Large intestine (tissue), 12 donors: ENCODE results near the gene TSHB. TPM values are rescaled to one million over a fixed set of nuclear protein-coding genes. Genes with fewer than 3 reads are reported as not detected.
A peak's percentile ranks its signal among the peaks of the same experiment; 100 is the strongest.
"Not testable (repeated sequence)": the region's sequence is repeated elsewhere in the genome, so short reads cannot be mapped to it uniquely, and the experiment has no call there.

Experiments used
- DNase-seq, 2 donors: peaks; one replicate each; pipeline versions ENCODE4 v3.0.0 to v3.0.0-alpha.2; 2013
- H3K27ac ChIP-seq: one replicate; pipeline ENCODE4 v1.5.1; 2013; ENCODE audit warnings: low read length
- H3K27me3 ChIP-seq: 2 replicates; pipeline ENCODE4 v1.6.1; 2013; ENCODE audit warnings: low read length; ENCODE audit not compliant: control insufficient read depth, insufficient read depth
- H3K36me3 ChIP-seq: 2 replicates; pipeline ENCODE4 v1.6.1; 2013; ENCODE audit warnings: low read length; ENCODE audit not compliant: control insufficient read depth, insufficient read depth
- H3K4me1 ChIP-seq: one replicate; pipeline ENCODE4 v1.6.1; 2013; ENCODE audit warnings: low read length; ENCODE audit not compliant: control insufficient read depth, insufficient read depth
- H3K4me3 ChIP-seq: one replicate; pipeline ENCODE4 v1.5.1; 2013; ENCODE audit warnings: low read length
- H3K9me3 ChIP-seq: one replicate; pipeline ENCODE4 v1.6.1; 2013; ENCODE audit warnings: mild to moderate bottlenecking, low read depth, low read length, moderate library complexity; ENCODE audit not compliant: control insufficient read depth
- WGBS: methylation state at CpG from one replicate; pipeline ENCODE4 v1.1.5; 2013; ENCODE audit warnings: low lambda C conversion rate; ENCODE audit not compliant: insufficient coverage; 5-methylcytosine and 5-hydroxymethylcytosine counted together
- long read RNA-seq, 11 donors: transcript quantifications; one replicate each; lab custom pipeline, GENCODE V29; 2026
- polyA plus RNA-seq: library from polyadenylated mRNA; unstranded; fragments of 120-200 nt; gene quantifications from one replicate; pipeline ENCODE4 v1.2.1, GENCODE V29; 2013

Gene TSHB
- not detected for polyA plus RNA-seq
- long read RNA-seq, donor 1: 0 reads
- long read RNA-seq, donor 2: 0 reads
- long read RNA-seq, donor 3: 0 reads
- long read RNA-seq, donor 4: 0 reads
- long read RNA-seq, donor 5: 0 reads
- long read RNA-seq, donor 6: 0 reads
- long read RNA-seq, donor 7: 0 reads
- long read RNA-seq, donor 8: 0 reads
- long read RNA-seq, donor 9: 0 reads
- long read RNA-seq, donor 10: 0 reads
- long read RNA-seq, donor 11: 0 reads

GRCh38 chr1:115029526-115029925 is at the start of gene TSHB:
Gene TSHB, plus strand, starts transcription at chr1:115029826. Its CDS starts 3,537 bp downstream, at chr1:115033363.
- H3K4me3 ChIP-seq: no peak within 1 kb of the TSS
- H3K36me3 ChIP-seq: no peaks in the 10 kb centered on the region
- H3K4me1 ChIP-seq: no peaks in the 10 kb centered on the region
- H3K9me3 ChIP-seq: no peaks in the 10 kb centered on the region
- no peak for DNase-seq
- no peak within 1 kb of the TSS for H3K27ac ChIP-seq
- no peaks in the 10 kb centered on the region for H3K27me3 ChIP-seq

- no peaks in the 10 kb centered on the region for H3K36me3 ChIP-seq
- DNase-seq: no peak
- WGBS: no CpG with 5 or more reads among the region's 1 CpG
These were observed 47.4 kb upstream of the TSHB start for GRCh38 chr1:114982251-114982650.

GRCh38 chr1:114986286-114986685 is 43.3 kb upstream of the TSHB start:
- Histone ChIP-seq H3K4me1 (no peaks in the 10 kb centered on the region), H3K9me3 (peaks cover 9% of the 10 kb centered on the region), H3K27ac (no peak overlapping the region), H3K27me3 (no peaks in the 10 kb centered on the region), H3K36me3 (no peaks in the 10 kb centered on the region), H3K4me3 (no peak overlapping the region)
- no peak for DNase-seq

More at GRCh38 chr1:114982251-114982650, 47.4 kb upstream of the TSHB start:
- H3K27me3 ChIP-seq: no peaks in the 10 kb centered on the region
- no peaks in the 10 kb centered on the region for H3K4me1 ChIP-seq
- no peak overlapping the region for H3K4me3 ChIP-seq
- no peak overlapping the region for H3K27ac ChIP-seq
- H3K9me3 ChIP-seq: peaks cover 4% of the 10 kb centered on the region

- Histone ChIP-seq H3K27ac (no peak overlapping the region), H3K4me1 (no peaks in the 10 kb centered on the region), H3K9me3 (peaks cover 5% of the 10 kb centered on the region), H3K27me3 (no peaks in the 10 kb centered on the region), H3K4me3 (no peak overlapping the region), H3K36me3 (no peaks in the 10 kb centered on the region)
- no CpG with 5 or more reads among the region's 1 CpG for whole genome bisulfite sequencing
- no peak for DNase-seq
These were observed 41.5 kb upstream of the TSHB start for GRCh38 chr1:114988095-114988494.

GRCh38 chr1:114997510-114998289 is 31.9 kb upstream of the TSHB start:
- H3K27ac ChIP-seq: no peak overlapping the region
- no peak overlapping the region for H3K4me3 ChIP-seq
- H3K4me1 ChIP-seq: no peaks in the 10 kb centered on the region
- peak in 1 of 2 donors; percentile 15 for DNase-seq
- H3K9me3 ChIP-seq: no peaks in the 10 kb centered on the region
- peaks cover 4% of the 10 kb centered on the region for H3K27me3 ChIP-seq
- no peaks in the 10 kb centered on the region for H3K36me3 ChIP-seq

GRCh38 chr1:115006191-115006590 is 23.4 kb upstream of the TSHB start:
- no peak for DNase-seq
- H3K36me3 ChIP-seq: no peaks in the 10 kb centered on the region
- WGBS: no CpG with 5 or more reads among the region's 2 CpGs

GRCh38 chr1:115012006-115012405 is 17.6 kb upstream of the TSHB start:
- Histone ChIP-seq H3K4me3 (no peak overlapping the region), H3K4me1 (no peaks in the 10 kb centered on the region), H3K27ac (no peak overlapping the region)

More at GRCh38 chr1:115006191-115006590, 23.4 kb upstream of the TSHB start:
- H3K9me3 ChIP-seq: no peaks in the 10 kb centered on the region
- H3K4me1 ChIP-seq: no peaks in the 10 kb centered on the region
- H3K27me3 ChIP-seq: peaks cover 4% of the 10 kb centered on the region
- no peak overlapping the region for H3K4me3 ChIP-seq
- H3K27ac ChIP-seq: no peak overlapping the region

GRCh38 chr1:115012434-115012833 is 17.2 kb upstream of the TSHB start:
- no peak for DNase-seq
- Histone ChIP-seq H3K27ac (no peak overlapping the region), H3K4me1 (no peaks in the 10 kb centered on the region), H3K27me3 (no peaks in the 10 kb centered on the region), H3K9me3 (no peaks in the 10 kb centered on the region), H3K4me3 (no peak overlapping the region), H3K36me3 (no peaks in the 10 kb centered on the region)
- no CpG with 5 or more reads among the region's 1 CpG for WGBS

More at GRCh38 chr1:115012006-115012405, 17.6 kb upstream of the TSHB start:
- no peaks in the 10 kb centered on the region for H3K27me3 ChIP-seq
- no peaks in the 10 kb centered on the region for H3K9me3 ChIP-seq
- H3K36me3 ChIP-seq: no peaks in the 10 kb centered on the region
- peak in 1 of 2 donors; percentile 2 for DNase-seq
- 100% methylated on average over 1 of the region's 1 CpG for WGBS

- WGBS: 80% methylated on average over 1 of the region's 2 CpGs
- Histone ChIP-seq H3K36me3 (no peaks in the 10 kb centered on the region), H3K27me3 (no peaks in the 10 kb centered on the region)
These were observed 15.8 kb upstream of the TSHB start for GRCh38 chr1:115013792-115014191.

GRCh38 chr1:115019549-115019948 is 10.1 kb upstream of the TSHB start:
- DNase-seq, H3K27ac ChIP-seq, H3K27me3 ChIP-seq, H3K9me3 ChIP-seq, H3K36me3 ChIP-seq, H3K4me1 ChIP-seq, H3K4me3 ChIP-seq: not testable (repeated sequence)
- no CpG with 5 or more reads among the region's 9 CpGs for WGBS

More at GRCh38 chr1:115013792-115014191, 15.8 kb upstream of the TSHB start:
- DNase-seq: no peak
- Histone ChIP-seq H3K4me3 (no peak overlapping the region), H3K27ac (no peak overlapping the region), H3K4me1 (no peaks in the 10 kb centered on the region), H3K9me3 (no peaks in the 10 kb centered on the region)

GRCh38 chr1:115021145-115021544 is 8.5 kb upstream of the TSHB start:
- Histone ChIP-seq H3K4me1 (no peaks in the 10 kb centered on the region), H3K4me3 (no peak overlapping the region), H3K36me3 (no peaks in the 10 kb centered on the region), H3K9me3 (no peaks in the 10 kb centered on the region), H3K27me3 (peaks cover 3% of the 10 kb centered on the region), H3K27ac (no peak overlapping the region)
- DNase-seq: no peak
- no CpG with 5 or more reads among the region's 1 CpG for WGBS
